Karpas-422 (cell line): ENCODE measurements around the gene TSPYL6. TPM values are rescaled to one million over a fixed set of nuclear protein-coding genes. Genes with fewer than 3 reads are reported as not detected.
A peak's percentile ranks its signal among the peaks of the same experiment; 100 is the strongest.

Experiments
- DNase-seq: peaks from one replicate; pipeline ENCODE4 v3.0.0-alpha.2; 2015
- H2AFZ ChIP-seq: fragments of 200-600 bp; sonication (generic); 2 replicates; pipeline ENCODE4 v1.6.1; 2014; ENCODE audit warnings: antibody characterized with exemption, low read length, mixed read lengths
- H3K27ac ChIP-seq: fragments of 200-600 bp; sonication (generic); 2 replicates; pipeline ENCODE4 v1.5.1; 2014; ENCODE audit warnings: mild to moderate bottlenecking, low read length, moderate library complexity
- H3K27me3 ChIP-seq: fragments of 200-600 bp; sonication (generic); 2 replicates; pipeline ENCODE4 v1.6.1; 2014; ENCODE audit warnings: low read length, mixed read lengths
- H3K36me3 ChIP-seq: fragments of 200-600 bp; sonication (generic); 2 replicates; pipeline ENCODE4 v1.6.1; 2014; ENCODE audit warnings: low read length, mixed read lengths; ENCODE audit not compliant: insufficient read depth
- H3K4me1 ChIP-seq: fragments of 200-600 bp; sonication (generic); 2 replicates; pipeline ENCODE4 v1.6.1; 2014; ENCODE audit warnings: mild to moderate bottlenecking, low read length, mixed read lengths
- H3K4me2 ChIP-seq: fragments of 200-600 bp; sonication (generic); 2 replicates; pipeline ENCODE4 v1.6.1; 2014; ENCODE audit warnings: low read length, low read depth, mild to moderate bottlenecking; ENCODE audit not compliant: poor library complexity, severe bottlenecking
- H3K4me3 ChIP-seq: fragments of 200-600 bp; sonication (generic); 2 replicates; pipeline ENCODE4 v1.5.1; 2014; ENCODE audit warnings: mild to moderate bottlenecking, antibody characterized with exemption, low read length, mixed read lengths
- H3K79me2 ChIP-seq: fragments of 200-600 bp; sonication (generic); 2 replicates; pipeline ENCODE4 v1.6.1; 2014; ENCODE audit warnings: mild to moderate bottlenecking, low read length, mixed read lengths
- H3K9ac ChIP-seq: fragments of 200-600 bp; sonication (generic); 2 replicates; pipeline ENCODE4 v1.6.0; 2014; ENCODE audit warnings: low read length
- H3K9me2 ChIP-seq: fragments of 200-600 bp; sonication (generic), shearing (Covaris generic); replicated peaks from 2 replicates; pipeline ENCODE4 v1.6.0; 2014; ENCODE audit warnings: mild to moderate bottlenecking, low read length, moderate library complexity; ENCODE audit not compliant: insufficient read depth
- H3K9me3 ChIP-seq: fragments of 300-700, 200-600 bp; sonication (generic); 2 replicates; pipeline ENCODE4 v1.6.1; 2014; ENCODE audit warnings: low read length, mixed read lengths
- H4K20me1 ChIP-seq: fragments of 200-600 bp; sonication (generic); 2 replicates; pipeline ENCODE4 v1.6.1; 2014; ENCODE audit warnings: mild to moderate bottlenecking, antibody characterized with exemption, low read length, low read depth; ENCODE audit not compliant: insufficient read depth
- total RNA-seq: library from RNA; depleted of rRNA; stranded (reverse); fragments of >200 nt; shearing (Covaris generic); gene quantifications from 2 replicates; pipeline ENCODE4 v1.2.3, GENCODE V29; 2014; ENCODE audit warnings: low replicate concordance

The TSPYL6 gene
- total RNA-seq, 1 experiment from 2014 or later, result 0.60 TPM

- no peaks in the 10 kb centered on the region for H3K4me1 ChIP-seq
- no peaks in the 10 kb centered on the region for H3K9me3 ChIP-seq
- H3K9me2 ChIP-seq, result no peaks in the 10 kb centered on the region
- no peak overlapping the region for H3K4me3 ChIP-seq
- no peaks in the 10 kb centered on the region for H3K36me3 ChIP-seq
- H3K27ac ChIP-seq, result no peak overlapping the region
- no peaks in the 10 kb centered on the region for H3K79me2 ChIP-seq
- no peak overlapping the region for H3K9ac ChIP-seq
- H2AFZ ChIP-seq, result no peak overlapping the region
- no peaks in the 10 kb centered on the region for H4K20me1 ChIP-seq
- H3K27me3 ChIP-seq, result no peaks in the 10 kb centered on the region
- DNase-seq, result no peak
- no peak overlapping the region for H3K4me2 ChIP-seq
Measured at GRCh38 chr2:54226260-54226659, 29.8 kb downstream of the TSPYL6 start.

GRCh38 chr2:54224997-54225396, 31.0 kb downstream of the TSPYL6 start:
- Histone ChIP-seq H3K36me3 (no peaks in the 10 kb centered on the region), H3K9me3 (no peaks in the 10 kb centered on the region), H3K79me2 (no peaks in the 10 kb centered on the region), H3K4me1 (no peaks in the 10 kb centered on the region), H3K27me3 (no peaks in the 10 kb centered on the region), H3K27ac (no peak overlapping the region), H3K9ac (no peak overlapping the region), H4K20me1 (no peaks in the 10 kb centered on the region), H3K9me2 (no peaks in the 10 kb centered on the region), H3K4me3 (no peak overlapping the region), H3K4me2 (no peak overlapping the region), H2AFZ (no peak overlapping the region)
- no peak for DNase-seq

GRCh38 chr2:54213082-54213481, 42.9 kb downstream of the TSPYL6 start:
- Histone ChIP-seq H3K9ac (no peak overlapping the region), H3K9me2 (no peaks in the 10 kb centered on the region), H3K4me1 (no peaks in the 10 kb centered on the region), H4K20me1 (no peaks in the 10 kb centered on the region), H3K4me3 (no peak overlapping the region), H3K36me3 (no peaks in the 10 kb centered on the region), H3K27me3 (no peaks in the 10 kb centered on the region), H2AFZ (no peak overlapping the region), H3K9me3 (no peaks in the 10 kb centered on the region), H3K27ac (no peak overlapping the region), H3K4me2 (no peak overlapping the region), H3K79me2 (no peaks in the 10 kb centered on the region)
- DNase-seq, result no peak

GRCh38 chr2:54212456-54212855, 43.6 kb downstream of the TSPYL6 start:
- DNase-seq, result no peak
- Histone ChIP-seq H3K9ac (no peak overlapping the region), H3K27ac (no peak overlapping the region), H3K79me2 (no peaks in the 10 kb centered on the region), H4K20me1 (no peaks in the 10 kb centered on the region), H3K4me2 (no peak overlapping the region), H3K4me3 (no peak overlapping the region), H3K36me3 (no peaks in the 10 kb centered on the region), H2AFZ (no peak overlapping the region), H3K9me2 (no peaks in the 10 kb centered on the region), H3K9me3 (no peaks in the 10 kb centered on the region), H3K4me1 (no peaks in the 10 kb centered on the region), H3K27me3 (no peaks in the 10 kb centered on the region)

- H3K9ac ChIP-seq, result no peak overlapping the region
- H4K20me1 ChIP-seq, result no peaks in the 10 kb centered on the region
- H3K27ac ChIP-seq, result no peak overlapping the region
- no peak overlapping the region for H2AFZ ChIP-seq
- no peaks in the 10 kb centered on the region for H3K9me2 ChIP-seq
- H3K4me2 ChIP-seq, result no peak overlapping the region
- H3K36me3 ChIP-seq, result no peaks in the 10 kb centered on the region
- no peak overlapping the region for H3K4me3 ChIP-seq
- no peaks in the 10 kb centered on the region for H3K4me1 ChIP-seq
- H3K79me2 ChIP-seq, result no peaks in the 10 kb centered on the region
- no peaks in the 10 kb centered on the region for H3K9me3 ChIP-seq
- no peak for DNase-seq
- no peaks in the 10 kb centered on the region for H3K27me3 ChIP-seq
Measured at GRCh38 chr2:54209379-54209778, 46.6 kb downstream of the TSPYL6 start.

- Histone ChIP-seq H3K36me3 (no peaks in the 10 kb centered on the region), H3K9me3 (no peaks in the 10 kb centered on the region), H3K9ac (no peak overlapping the region), H3K4me1 (no peaks in the 10 kb centered on the region), H3K9me2 (no peaks in the 10 kb centered on the region), H3K4me3 (no peak overlapping the region), H3K79me2 (no peaks in the 10 kb centered on the region), H3K4me2 (no peak overlapping the region), H3K27me3 (no peaks in the 10 kb centered on the region), H4K20me1 (no peaks in the 10 kb centered on the region), H2AFZ (no peak overlapping the region), H3K27ac (no peak overlapping the region)
- DNase-seq, result no peak
Measured at GRCh38 chr2:54208364-54209240, 47.4 kb downstream of the TSPYL6 start.

- no peak for DNase-seq
- Histone ChIP-seq H3K36me3 (no peaks in the 10 kb centered on the region), H3K27ac (no peak overlapping the region), H3K9me3 (no peaks in the 10 kb centered on the region), H4K20me1 (no peaks in the 10 kb centered on the region), H2AFZ (no peak overlapping the region), H3K4me2 (no peak overlapping the region), H3K9me2 (no peaks in the 10 kb centered on the region), H3K4me3 (no peak overlapping the region), H3K79me2 (no peaks in the 10 kb centered on the region), H3K9ac (no peak overlapping the region), H3K27me3 (no peaks in the 10 kb centered on the region), H3K4me1 (no peaks in the 10 kb centered on the region)
Measured at GRCh38 chr2:54207666-54208195, 48.3 kb downstream of the TSPYL6 start.

- no peaks in the 10 kb centered on the region for H3K36me3 ChIP-seq
- no peaks in the 10 kb centered on the region for H3K27me3 ChIP-seq
- no peaks in the 10 kb centered on the region for H3K9me3 ChIP-seq
- no peak overlapping the region for H3K4me3 ChIP-seq
- H3K4me1 ChIP-seq, result no peaks in the 10 kb centered on the region
- no peaks in the 10 kb centered on the region for H3K9me2 ChIP-seq
- H3K9ac ChIP-seq, result no peak overlapping the region
- H3K27ac ChIP-seq, result no peak overlapping the region
- no peaks in the 10 kb centered on the region for H3K79me2 ChIP-seq
- no peak overlapping the region for H3K4me2 ChIP-seq
- no peaks in the 10 kb centered on the region for H4K20me1 ChIP-seq
- no peak overlapping the region for H2AFZ ChIP-seq
- peak; percentile 75 for DNase-seq
Measured at GRCh38 chr2:54206596-54206995, 49.4 kb downstream of the TSPYL6 start.
